KBM-7 (cell line): ENCODE data around the gene DRAXIN.

ENCODE experiments used
- DNase-seq: peaks from one replicate; pipeline ENCODE4 v3.0.0-alpha.2; 2015
- in situ Hi-C: fragments of 300-500 bp; cut with MboI; formaldehyde crosslinking; loops from 2 replicates; pipeline ENCODE4 v1.14.3; 2020; ENCODE audit warnings: low sequenced_read_pairs, low pct_unique_long_range_greater_than_20kb, mixed read lengths

DRAXIN gene, protein sequence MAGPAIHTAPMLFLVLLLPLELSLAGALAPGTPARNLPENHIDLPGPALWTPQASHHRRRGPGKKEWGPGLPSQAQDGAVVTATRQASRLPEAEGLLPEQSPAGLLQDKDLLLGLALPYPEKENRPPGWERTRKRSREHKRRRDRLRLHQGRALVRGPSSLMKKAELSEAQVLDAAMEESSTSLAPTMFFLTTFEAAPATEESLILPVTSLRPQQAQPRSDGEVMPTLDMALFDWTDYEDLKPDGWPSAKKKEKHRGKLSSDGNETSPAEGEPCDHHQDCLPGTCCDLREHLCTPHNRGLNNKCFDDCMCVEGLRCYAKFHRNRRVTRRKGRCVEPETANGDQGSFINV

GRCh38 chr1:11691302-11691914 is at the start of gene DRAXIN:
Gene DRAXIN, plus strand, starts transcription at chr1:11691710. Its CDS starts 14,549 bp downstream, at chr1:11706259.
- no peak for DNase-seq
- in situ Hi-C loops, result no loop called here

GRCh38 chr1:11641776-11642305 is 49.7 kb upstream of the DRAXIN start:
- DNase-seq, result no peak
- in situ Hi-C loops, result loop anchor here (25.0 kb wide), 2 partner anchors 330 to 605 kb away; partner anchors contain the start of gene MASP2

GRCh38 chr1:11642418-11643017 is 49.0 kb upstream of the DRAXIN start:
- peak; percentile 78 for DNase-seq
- in situ Hi-C loops, result loop anchor here (25.0 kb wide), 2 partner anchors 330 to 605 kb away; partner anchors contain the start of gene MASP2

DNA sequence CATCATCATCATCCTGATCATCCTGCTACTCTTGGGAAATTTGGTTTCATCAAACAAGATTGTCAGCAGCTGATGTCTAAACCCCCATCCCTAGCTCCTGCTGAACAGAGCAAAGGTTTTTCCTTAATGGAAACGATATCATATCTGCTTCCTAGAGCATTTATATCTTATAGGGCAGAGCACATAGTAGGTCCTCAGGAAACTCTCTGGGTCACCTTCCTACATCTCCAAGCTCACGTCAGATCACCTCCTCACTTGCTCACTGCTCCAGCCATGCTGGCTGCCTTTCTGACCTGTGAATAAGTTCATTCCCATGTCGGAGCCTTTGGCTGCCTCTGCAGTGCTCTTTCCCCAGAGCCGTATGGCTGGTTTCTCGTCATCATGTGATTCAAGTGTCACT is 47.7 kb upstream of the DRAXIN start:
- in situ Hi-C loops, result loop anchor here (25.0 kb wide), 2 partner anchors 331 to 606 kb away; partner anchors contain the start of gene MASP2
- no peak for DNase-seq

DNA sequence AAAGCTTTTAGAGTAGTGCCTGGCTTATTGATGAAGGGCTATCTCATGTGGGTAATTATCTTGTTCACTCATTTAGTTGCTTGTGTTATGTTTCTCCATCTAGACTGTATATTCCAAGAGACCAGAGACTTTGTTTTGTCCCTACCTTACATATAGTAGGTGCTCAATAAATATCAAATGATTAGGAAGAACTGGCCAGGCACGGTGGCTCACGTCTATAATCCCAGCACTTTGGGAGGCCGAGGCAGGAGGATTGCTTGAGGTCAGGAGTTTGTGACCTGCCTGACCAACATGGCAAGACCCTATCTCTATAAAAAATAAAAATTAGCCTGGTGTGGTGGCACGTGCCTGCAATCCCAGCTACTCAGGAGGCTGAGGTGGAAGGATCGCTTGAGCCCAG is 46.2 kb upstream of the DRAXIN start:
- DNase-seq, result no peak
- in situ Hi-C loops, result loop anchor here (25.0 kb wide), 2 partner anchors 333 to 608 kb away; partner anchors contain the start of gene MASP2

DNA sequence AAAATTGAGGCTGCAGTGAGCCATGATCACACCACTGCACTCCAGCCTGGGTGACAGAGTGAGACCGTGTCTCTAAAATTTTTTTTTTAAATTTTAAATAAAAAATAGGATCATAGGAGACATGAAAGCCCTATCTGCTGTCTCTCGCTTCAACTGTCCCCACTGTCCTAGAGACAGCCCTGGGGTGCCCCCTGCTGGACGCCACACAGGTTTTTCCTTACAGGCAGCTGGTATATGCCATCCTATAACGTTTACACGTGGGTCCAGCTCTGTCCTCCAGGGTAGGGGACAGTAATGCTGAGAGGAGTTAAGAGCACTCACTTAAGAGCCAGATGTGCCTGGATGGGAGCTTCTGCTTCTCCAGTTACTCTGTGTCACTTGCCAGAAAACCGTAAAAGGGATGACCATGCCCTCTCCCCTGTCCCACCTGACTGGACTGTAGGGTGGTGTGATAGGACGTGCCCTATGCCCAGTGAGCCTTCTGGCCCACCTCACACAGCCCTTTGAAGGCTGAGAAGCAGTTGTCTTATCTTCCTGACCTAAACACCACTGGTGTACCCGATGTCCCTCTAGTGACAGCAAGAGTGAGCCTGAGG is 45.7 kb upstream of the DRAXIN start:
- in situ Hi-C loops, result loop anchor here (25.0 kb wide), 2 partner anchors 333 to 608 kb away; partner anchors contain the start of gene MASP2
- DNase-seq, result peak; percentile 69

GRCh38 chr1:11646317-11646716 is 45.2 kb upstream of the DRAXIN start:
- DNase-seq, result no peak
- in situ Hi-C loops, result loop anchor here (25.0 kb wide), 2 partner anchors 334 to 609 kb away; partner anchors contain the start of gene MASP2

GRCh38 chr1:11647333-11647732 is 44.2 kb upstream of the DRAXIN start:
- no peak for DNase-seq
- in situ Hi-C loops, result loop anchor here (25.0 kb wide), 2 partner anchors 335 to 610 kb away; partner anchors contain the start of gene MASP2

- in situ Hi-C loops, result loop anchor here (25.0 kb wide), 2 partner anchors 336 to 611 kb away; partner anchors contain the start of gene MASP2
- no peak for DNase-seq
These were observed 43.5 kb upstream of the DRAXIN start for GRCh38 chr1:11648039-11648438.

GRCh38 chr1:11648732-11649158 is 42.8 kb upstream of the DRAXIN start:
- in situ Hi-C loops, result loop anchor here (25.0 kb wide), 2 partner anchors 336 to 611 kb away; partner anchors contain the start of gene MASP2
- no peak for DNase-seq

- no peak for DNase-seq
- in situ Hi-C loops, result loop anchor here (25.0 kb wide), 2 partner anchors 337 to 612 kb away; partner anchors contain the start of gene MASP2
These were observed 42.3 kb upstream of the DRAXIN start for GRCh38 chr1:11649237-11649623.

GRCh38 chr1:11649624-11650330 is 41.7 kb upstream of the DRAXIN start:
- DNase-seq, result no peak
- in situ Hi-C loops, result loop anchor here (25.0 kb wide), 2 partner anchors 337 to 612 kb away; partner anchors contain the start of gene MASP2

DNA sequence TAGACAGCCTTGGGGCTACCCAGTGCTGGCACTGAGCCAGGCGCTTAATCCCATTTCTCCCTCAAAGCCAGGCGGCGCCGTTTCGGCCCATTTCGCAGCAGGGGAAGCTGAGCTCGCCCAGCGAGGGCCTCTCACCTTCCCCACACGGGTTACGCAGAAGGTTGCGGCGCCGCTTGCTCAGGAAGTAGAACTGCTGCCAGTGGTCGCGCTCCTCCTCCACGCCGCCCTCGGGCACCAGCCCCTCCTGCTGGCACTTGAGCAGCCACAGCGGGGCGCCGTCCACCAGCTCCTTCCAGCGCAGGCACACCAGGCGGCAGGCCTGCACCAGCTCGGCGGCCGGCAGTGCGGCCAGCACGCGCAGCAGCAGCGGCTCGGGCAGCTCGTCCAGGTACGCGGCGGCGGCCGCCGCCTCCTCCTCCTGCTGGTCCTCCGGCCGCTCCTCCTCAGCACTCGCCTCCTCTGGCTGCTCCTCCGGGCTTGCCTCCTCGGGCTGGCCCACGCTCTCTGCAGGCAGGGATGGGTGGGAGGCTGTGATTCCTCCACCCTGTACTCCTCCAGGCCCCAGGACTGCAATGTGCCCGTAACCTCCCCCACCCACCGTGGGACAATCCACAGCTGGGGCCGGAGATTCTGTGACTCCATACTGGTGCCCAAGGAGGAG is 41.0 kb upstream of the DRAXIN start:
- peak; percentile 80 for DNase-seq
- in situ Hi-C loops, result no loop called here

GRCh38 chr1:11651017-11651416 is 40.5 kb upstream of the DRAXIN start:
- no peak for DNase-seq
- in situ Hi-C loops, result no loop called here

- no peak for DNase-seq
- in situ Hi-C loops, result no loop called here
These were observed 39.2 kb upstream of the DRAXIN start for GRCh38 chr1:11652203-11652780.

DNA sequence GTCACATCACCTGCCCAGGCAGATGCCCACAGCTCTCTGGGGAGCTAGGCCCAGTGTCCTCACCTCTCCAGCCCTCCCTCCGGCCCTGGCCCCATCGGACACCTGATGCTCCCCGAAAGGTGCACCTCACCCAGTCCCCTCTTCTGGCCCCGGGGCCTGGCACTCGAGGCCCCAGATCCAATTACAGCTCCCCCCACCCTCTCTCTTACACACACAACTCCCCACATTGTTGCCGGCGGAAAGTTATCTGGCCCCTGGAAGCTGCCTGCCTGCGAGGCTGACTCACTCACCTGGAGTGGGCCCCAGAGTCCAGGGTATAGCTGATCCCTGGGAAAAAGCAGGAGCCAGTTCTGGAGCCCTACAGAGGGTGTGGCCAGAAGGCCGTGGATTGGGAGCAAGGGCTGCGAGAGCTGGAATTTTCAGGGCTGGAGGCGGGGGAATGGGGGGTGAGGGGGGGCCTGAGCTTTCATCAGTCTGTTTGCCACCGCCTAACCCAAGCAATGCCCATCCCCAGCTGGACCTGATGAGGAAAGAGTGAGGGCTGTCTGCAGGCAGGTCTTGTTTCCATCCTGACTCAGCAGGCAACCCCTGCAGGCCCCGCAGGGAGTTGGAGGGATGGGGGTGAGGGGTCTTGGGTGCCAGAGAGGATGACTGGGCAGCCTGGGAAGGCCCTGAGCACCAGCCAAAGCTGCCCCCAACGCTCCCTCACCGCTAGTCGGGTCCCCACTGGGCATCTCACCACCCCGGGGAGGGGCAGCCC is 38.2 kb upstream of the DRAXIN start:
- DNase-seq, result no peak

GRCh38 chr1:11653861-11654136 is 37.7 kb upstream of the DRAXIN start:
- no peak for DNase-seq
- in situ Hi-C loops, result no loop called here

More for the DNA sequence above, 38.2 kb upstream of the DRAXIN start:
- in situ Hi-C loops, result no loop called here
